Caco-2 (cell line): ENCODE measurements around the gene MSMB. TPM values are rescaled to one million over a fixed set of nuclear protein-coding genes. Genes with fewer than 3 reads are reported as not detected.
"Not testable (repeated sequence)": the region's sequence is repeated elsewhere in the genome, so short reads cannot be mapped to it uniquely, and the experiment has no call there.

Source experiments
- BruUV-seq: library from RNA; stranded (reverse); fragments of 400-500 nt; replicated peaks from 2 replicates; lab custom pipeline; 2021; lab: Mats Ljungman, UMichigan
- CTCF ChIA-PET: fragments of 300-600 bp; sonication (Branson Sonifier 250); formaldehyde crosslinking; loops from one replicate; lab custom pipeline; 2022; ENCODE audit warnings: antibody characterized with exemption; lab: Charles Lee
- POLR2A ChIA-PET: fragments of 300-600 bp; sonication (Branson Sonifier 250); formaldehyde crosslinking; loops from one replicate; lab custom pipeline; 2022; ENCODE audit warnings: antibody characterized with exemption; lab: Charles Lee
- DNase-seq, 2 experiments: peaks; one replicate each; pipeline versions ENCODE4 v3.0.0 to v3.0.0-alpha.2; 2020 to 2022
- H3K27me3 ChIP-seq: replicated peaks from 2 replicates; pipeline ENCODE4 v1.6.0; 2011; ENCODE audit warnings: low read length; ENCODE audit not compliant: control insufficient read depth, insufficient read depth
- H3K36me3 ChIP-seq: 2 replicates; pipeline ENCODE4 v1.5.1; 2011; ENCODE audit warnings: low read length; ENCODE audit not compliant: control insufficient read depth, insufficient read depth
- H3K4me1 ChIP-seq: fragments of 250-450 bp; sonication (Bioruptor Pico); 2 replicates; pipeline ENCODE4 v1.5.1; 2020; ENCODE audit warnings: mild to moderate bottlenecking
- H3K4me3 ChIP-seq: 2 replicates; pipeline ENCODE4 v1.5.1; 2011; ENCODE audit warnings: low read depth, mild to moderate bottlenecking, control low read depth, low read length
- H3K9me3 ChIP-seq: fragments of 250-450 bp; sonication (Bioruptor Pico); 2 replicates; pipeline ENCODE4 v1.5.1; 2020; ENCODE audit warnings: mild to moderate bottlenecking, moderate library complexity
- H3K27ac Mint-ChIP-seq: one replicate; pipeline ENCODE4 v1.8.0; 2022; ENCODE audit warnings: mixed read lengths; ENCODE audit not compliant: unreplicated experiment
- H3K27me3 Mint-ChIP-seq: one replicate; pipeline ENCODE4 v1.8.0; 2022; ENCODE audit warnings: mixed read lengths; ENCODE audit not compliant: insufficient read depth, unreplicated experiment
- H3K36me3 Mint-ChIP-seq: one replicate; pipeline ENCODE4 v1.8.0; 2022; ENCODE audit warnings: mild to moderate bottlenecking, mixed read lengths; ENCODE audit not compliant: insufficient read depth, unreplicated experiment
- H3K4me1 Mint-ChIP-seq: one replicate; pipeline ENCODE4 v1.8.0; 2022; ENCODE audit warnings: low read depth, mixed read lengths; ENCODE audit not compliant: unreplicated experiment
- H3K4me3 Mint-ChIP-seq: one replicate; pipeline ENCODE4 v1.8.0; 2022; ENCODE audit warnings: mild to moderate bottlenecking, moderate library complexity, mixed read lengths; ENCODE audit not compliant: unreplicated experiment
- H3K9me3 Mint-ChIP-seq: one replicate; pipeline ENCODE4 v1.8.0; 2022; ENCODE audit warnings: mixed read lengths; ENCODE audit not compliant: unreplicated experiment
- CTCF ChIP-seq, 2 experiments: fragments of 200-600 bp in 1 of 2; IDR thresholded peaks; 1 replicate in 1 of 2; 2 replicates in 1 of 2; pipeline versions ENCODE4 v1.5.1 to v1.8.0; 2011 to 2022; ENCODE audit warnings: antibody characterized with exemption in 1 of 2, control low read depth in 1 of 2, inconsistent platforms in 1 of 2, low read depth in 1 of 2, low read length in 1 of 2, mild to moderate bottlenecking in 1 of 2, moderate library complexity in 1 of 2; ENCODE audit not compliant: insufficient read depth in 1 of 2, severe bottlenecking in 1 of 2, unreplicated experiment in 1 of 2
- intact Hi-C: fragments of 100-400 bp; cut with micrococcal nuclease; formaldehyde crosslinking; loops from one replicate; pipeline ENCODE4 v1.10.0; 2022; ENCODE audit not compliant: unreplicated experiment
- total RNA-seq: library from RNA; stranded (reverse); gene quantifications from 2 replicates; pipeline ENCODE4 v1.2.3, GENCODE V29; 2022

Gene MSMB
- total RNA-seq, 1 experiment from 2014 or later = 0.84 TPM

- Histone ChIP-seq H3K36me3 (peaks cover 6% of the 10 kb centered on the region; the same call in 1 of the 2 replicates), H3K4me3 (no peak overlapping the region), H3K9me3 (no peaks in the 10 kb centered on the region), H3K27me3 (no peaks in the 10 kb centered on the region), H3K4me1 (peaks cover 13% of the 10 kb centered on the region)
- intact Hi-C loops = no loop called here
- Mint-ChIP-seq H3K27ac (no peak overlapping the region), H3K4me1 (peaks cover 12% of the 10 kb centered on the region), H3K4me3 (no peak overlapping the region), H3K9me3 (peaks cover 11% of the 10 kb centered on the region), H3K36me3 (peaks cover 96% of the 10 kb centered on the region), H3K27me3 (no peaks in the 10 kb centered on the region)
- no peak for DNase-seq
- POLR2A ChIA-PET = no interaction called here
- no TSS peak for BruUV-seq
- CTCF ChIA-PET = interaction anchor here (0.8 kb wide), 1 partner anchor 24 kb away, joined by 3 read pairs; no protein-coding TSS in a partner anchor
- TF ChIP-seq CTCF (IDR thresholded peaks at IDR 0.05; ENCODE audit: insufficient read depth in 1 of 2, low read depth in 1 of 2, low read length in 1 of 2, severe bottlenecking in 1 of 2, unreplicated experiment in 1 of 2) = no peak
Measured at GRCh38 chr10:46004963-46005362, 41.1 kb downstream of the MSMB start.

GRCh38 chr10:46002916-46003693 lies 43.0 kb downstream of the MSMB start:
- TF ChIP-seq CTCF (IDR thresholded peaks at IDR 0.05; ENCODE audit: insufficient read depth in 1 of 2, low read depth in 1 of 2, low read length in 1 of 2, severe bottlenecking in 1 of 2, unreplicated experiment in 1 of 2) = no peak
- no peaks in the 10 kb centered on the region for H3K27me3 ChIP-seq
- Mint-ChIP-seq H3K27me3 (no peaks in the 10 kb centered on the region), H3K36me3 (peaks cover 98% of the 10 kb centered on the region), H3K4me3 (no peak overlapping the region), H3K9me3 (peaks cover 11% of the 10 kb centered on the region), H3K27ac (peak overlapping the region; percentile 46), H3K4me1 (peaks cover 19% of the 10 kb centered on the region)
- peaks cover 6% of the 10 kb centered on the region; the same call in 1 of the 2 replicates for H3K36me3 ChIP-seq
- intact Hi-C loops = no loop called here
- H3K4me1 ChIP-seq = peaks cover 17% of the 10 kb centered on the region
- H3K4me3 ChIP-seq = no peak overlapping the region
- ChIA-PET POLR2A (no interaction called here), CTCF (no interaction called here)
- H3K9me3 ChIP-seq = no peaks in the 10 kb centered on the region; the same call in 1 of the 2 replicates
- TSS peak; percentile 62 for BruUV-seq
- no peak for DNase-seq

GRCh38 chr10:46002189-46002687 lies 43.8 kb downstream of the MSMB start:
- POLR2A ChIA-PET, H3K27me3 ChIP-seq, H3K4me3 Mint-ChIP-seq, DNase-seq, H3K4me3 ChIP-seq, intact Hi-C loops, H3K9me3 ChIP-seq, H3K27me3 Mint-ChIP-seq, H3K36me3 ChIP-seq, BruUV-seq: not testable (repeated sequence)
- H3K9me3 Mint-ChIP-seq = peaks cover 11% of the 10 kb centered on the region
- CTCF ChIA-PET = interaction anchor here (1.3 kb wide), 1 partner anchor 21 kb away, joined by 6 read pairs; no protein-coding TSS in a partner anchor
- peak overlapping the region; percentile 46 for H3K27ac Mint-ChIP-seq
- H3K4me1 ChIP-seq = peaks cover 26% of the 10 kb centered on the region
- H3K4me1 Mint-ChIP-seq = peaks cover 27% of the 10 kb centered on the region
- H3K36me3 Mint-ChIP-seq = peaks cover 96% of the 10 kb centered on the region
